Caki2 (cell line): ENCODE data around the gene TBPL1. TPM values are rescaled to one million over a fixed set of nuclear protein-coding genes. Genes with fewer than 3 reads are reported as not detected.
A peak's percentile ranks its signal among the peaks of the same experiment; 100 is the strongest.
"Not testable (repeated sequence)": the region's sequence is repeated elsewhere in the genome, so short reads cannot be mapped to it uniquely, and the experiment has no call there.

Experiments used
- DNase-seq: peaks from one replicate; pipeline ENCODE4 v3.0.0-alpha.2; 2015; ENCODE audit warnings: low read depth
- in situ Hi-C: cut with HindIII; loops from 2 replicates; pipeline ENCODE4 v1.10.0; 2016; ENCODE audit warnings: low sequenced_read_pairs, low pct_unique_long_range_greater_than_20kb, mixed read lengths
- total RNA-seq: library from RNA; depleted of rRNA; stranded (reverse); fragments of >200 nt; shearing (Covaris generic); gene quantifications from 2 replicates; pipeline ENCODE4 v1.2.3, GENCODE V29; 2014; ENCODE audit warnings: low replicate concordance

The TBPL1 gene
- total RNA-seq, 1 experiment from 2014 or later, result 48.8 TPM

GRCh38 chr6:133967835-133968234, 14.8 kb downstream of the TBPL1 start:
- in situ Hi-C loops, result not testable (repeated sequence)
- peak; percentile 73 for DNase-seq

GRCh38 chr6:133969285-133969920, 16.4 kb downstream of the TBPL1 start:
- in situ Hi-C loops, result no loop called here
- no peak for DNase-seq

- in situ Hi-C loops, result no loop called here
- DNase-seq, result no peak
These were observed 16.9 kb downstream of the TBPL1 start for GRCh38 chr6:133969921-133970295.

GRCh38 chr6:133971861-133972260, 18.8 kb downstream of the TBPL1 start:
- in situ Hi-C loops, result no loop called here

GRCh38 chr6:133972388-133972787, 19.4 kb downstream of the TBPL1 start:
- no peak for DNase-seq
- in situ Hi-C loops, result no loop called here

More at GRCh38 chr6:133971861-133972260, 18.8 kb downstream of the TBPL1 start:
- DNase-seq, result no peak

GRCh38 chr6:133973109-133973971, 20.3 kb downstream of the TBPL1 start:
- in situ Hi-C loops, result no loop called here

GRCh38 chr6:133977983-133978895, 25.2 kb downstream of the TBPL1 start:
- no peak for DNase-seq
- in situ Hi-C loops, result no loop called here

More at GRCh38 chr6:133973109-133973971, 20.3 kb downstream of the TBPL1 start:
- peak; percentile 58 for DNase-seq

GRCh38 chr6:133978896-133979240, 25.8 kb downstream of the TBPL1 start:
- DNase-seq, result no peak
- in situ Hi-C loops, result no loop called here

- DNase-seq, in situ Hi-C loops: not testable (repeated sequence)
These were observed 26.4 kb downstream of the TBPL1 start for GRCh38 chr6:133979269-133979963.

GRCh38 chr6:133980168-133980567, 27.1 kb downstream of the TBPL1 start:
- in situ Hi-C loops, result no loop called here

GRCh38 chr6:133983099-133983939, 30.3 kb downstream of the TBPL1 start:
- peak; percentile 66 for DNase-seq
- in situ Hi-C loops, result no loop called here

More at GRCh38 chr6:133980168-133980567, 27.1 kb downstream of the TBPL1 start:
- DNase-seq, result no peak

GRCh38 chr6:133985970-133986369, 32.9 kb downstream of the TBPL1 start:
- DNase-seq, result no peak
- in situ Hi-C loops, result no loop called here

GRCh38 chr6:133986942-133987341, 33.9 kb downstream of the TBPL1 start:
- in situ Hi-C loops, result no loop called here

GRCh38 chr6:133989525-133989924, 36.5 kb downstream of the TBPL1 start:
- no peak for DNase-seq
- in situ Hi-C loops, result no loop called here

More at GRCh38 chr6:133986942-133987341, 33.9 kb downstream of the TBPL1 start:
- no peak for DNase-seq

GRCh38 chr6:133990321-133990720, 37.3 kb downstream of the TBPL1 start:
- in situ Hi-C loops, result no loop called here

GRCh38 chr6:133991096-133991593, 38.1 kb downstream of the TBPL1 start:
- DNase-seq, result peak; percentile 89
- in situ Hi-C loops, result no loop called here

More at GRCh38 chr6:133990321-133990720, 37.3 kb downstream of the TBPL1 start:
- no peak for DNase-seq
